Activated T-cell treated with anti-CD3 and anti-CD28 coated beads, Interleukin-2, amount 50 U/mL, for 4 hours (primary cell): Measurements from ENCODE around the gene CREB5. TPM values are rescaled to one million over a fixed set of nuclear protein-coding genes. Genes with fewer than 3 reads are reported as not detected.

Source experiments
- ATAC-seq, 2 donors: fragments of 200-7000 bp; cut with Tn5 transposase; one replicate each; pipeline ENCODE4 v1.10.0; 2021
- DNase-seq: peaks from one replicate; pipeline ENCODE4 v3.0.0-alpha.2; 2020
- H3K27me3 Mint-ChIP-seq: one replicate; pipeline ENCODE4 v1.8.0; 2021; ENCODE audit warnings: low read depth, mixed read lengths
- H3K36me3 Mint-ChIP-seq: one replicate; pipeline ENCODE4 v1.8.0; 2022; ENCODE audit warnings: mixed read lengths; ENCODE audit not compliant: insufficient read depth
- H3K4me1 Mint-ChIP-seq: one replicate; pipeline ENCODE4 v1.8.0; 2021; ENCODE audit warnings: low read depth, mixed read lengths
- H3K4me3 Mint-ChIP-seq: one replicate; pipeline ENCODE4 v1.8.0; 2021; ENCODE audit warnings: mild to moderate bottlenecking, moderate library complexity, mixed read lengths
- H3K9me3 Mint-ChIP-seq: one replicate; pipeline ENCODE4 v1.8.0; 2021; ENCODE audit warnings: mixed read lengths
- total RNA-seq, 3 donors: library from RNA; stranded (reverse); gene quantifications; one replicate each; pipeline ENCODE4 v1.2.1, GENCODE V29; 2021

Gene CREB5, protein sequence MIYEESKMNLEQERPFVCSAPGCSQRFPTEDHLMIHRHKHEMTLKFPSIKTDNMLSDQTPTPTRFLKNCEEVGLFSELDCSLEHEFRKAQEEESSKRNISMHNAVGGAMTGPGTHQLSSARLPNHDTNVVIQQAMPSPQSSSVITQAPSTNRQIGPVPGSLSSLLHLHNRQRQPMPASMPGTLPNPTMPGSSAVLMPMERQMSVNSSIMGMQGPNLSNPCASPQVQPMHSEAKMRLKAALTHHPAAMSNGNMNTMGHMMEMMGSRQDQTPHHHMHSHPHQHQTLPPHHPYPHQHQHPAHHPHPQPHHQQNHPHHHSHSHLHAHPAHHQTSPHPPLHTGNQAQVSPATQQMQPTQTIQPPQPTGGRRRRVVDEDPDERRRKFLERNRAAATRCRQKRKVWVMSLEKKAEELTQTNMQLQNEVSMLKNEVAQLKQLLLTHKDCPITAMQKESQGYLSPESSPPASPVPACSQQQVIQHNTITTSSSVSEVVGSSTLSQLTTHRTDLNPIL
- under 1 TPM; 0.37 to 0.81 (median 0.68) TPM for total RNA-seq

DNA sequence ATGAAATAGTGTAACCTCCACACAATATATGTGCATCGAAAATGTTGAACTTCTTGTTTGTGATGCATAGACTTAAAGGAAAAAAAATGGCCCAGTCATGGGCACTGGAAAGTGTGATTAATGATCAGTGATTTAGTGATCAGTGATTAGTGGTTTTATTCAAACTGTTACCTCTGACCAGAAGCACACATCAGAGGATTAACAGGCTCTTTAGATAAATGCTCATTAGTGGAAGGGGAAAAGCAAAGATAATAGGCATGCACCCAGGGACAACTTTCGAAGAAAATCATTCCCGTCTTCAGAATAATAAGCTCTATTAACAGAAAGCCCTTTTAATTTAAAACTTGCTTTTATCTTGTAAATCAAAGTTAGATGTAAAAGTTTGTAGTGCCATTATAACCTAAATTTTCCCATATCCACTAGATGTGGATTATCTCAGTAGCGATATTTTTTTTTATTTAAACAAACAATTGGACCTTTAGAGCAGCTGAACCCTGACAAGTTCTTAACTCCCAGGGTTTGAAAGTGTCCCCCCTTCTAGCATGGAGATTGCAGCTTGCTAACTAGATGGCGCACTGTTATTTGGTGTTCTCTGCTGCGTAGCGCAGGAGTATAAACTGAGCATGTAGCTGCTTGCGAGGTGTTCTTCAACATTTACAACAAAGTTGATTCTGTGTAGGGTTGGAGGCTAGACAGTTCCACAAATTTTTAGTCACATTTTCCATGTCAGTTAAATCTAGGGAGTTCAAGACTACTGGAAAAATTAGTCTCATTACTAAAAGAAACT lies at the start of gene CREB5:
TSS of gene CREB5 (plus strand) at position 643 of the 787 bp plus-strand sequence. CDS start 397 bp downstream, outside the sequence.
- no peak for ATAC-seq
- Mint-ChIP-seq H3K4me3 (no peak within 1 kb of the TSS), H3K36me3 (no peaks in the 10 kb centered on the region), H3K27me3 (peaks cover 69% of the 10 kb centered on the region), H3K9me3 (no peaks in the 10 kb centered on the region), H3K4me1 (peaks cover 28% of the 10 kb centered on the region)
- DNase-seq: no peak

DNA sequence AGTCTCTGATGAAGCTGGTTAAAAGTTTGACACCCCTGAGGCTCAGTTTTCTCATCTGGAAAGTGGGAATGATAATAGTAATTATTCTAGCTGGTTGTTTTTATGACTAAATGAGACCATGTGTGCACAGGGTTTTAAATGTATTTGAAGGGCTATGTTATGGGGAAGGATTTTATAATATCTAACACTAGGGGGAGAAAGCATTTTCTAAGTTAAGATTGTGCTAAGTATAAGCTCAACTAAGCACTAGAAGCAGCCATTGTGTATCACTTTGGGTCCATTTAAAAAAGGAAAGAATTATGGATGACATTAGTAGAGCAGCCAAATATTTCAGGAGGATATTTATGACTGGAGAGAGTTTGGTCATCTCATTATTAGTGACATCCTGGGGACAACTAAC lies 49.5 kb upstream of the CREB5 start:
- peaks cover 9% of the 10 kb centered on the region for H3K9me3 Mint-ChIP-seq
- ATAC-seq: no peak

DNA sequence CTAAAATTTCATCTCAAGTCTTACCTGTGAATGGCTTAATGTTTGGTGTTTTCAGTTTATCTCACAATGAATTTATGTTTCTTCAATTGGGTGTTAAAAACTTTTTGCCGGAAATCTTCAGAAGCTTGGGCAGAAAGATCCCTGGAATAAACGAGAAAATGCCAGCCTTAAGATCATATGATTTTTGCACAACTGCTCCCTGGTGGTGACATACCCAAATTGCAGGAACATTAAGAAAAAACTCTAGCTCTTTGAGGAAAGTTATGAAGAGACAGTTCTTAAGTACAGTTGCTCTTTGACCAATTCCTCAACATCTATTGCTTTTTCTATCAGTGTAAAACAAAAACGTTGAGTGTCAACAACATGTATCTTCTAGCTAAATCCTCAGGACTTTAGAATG lies 48.2 kb upstream of the CREB5 start:
- H3K27me3 Mint-ChIP-seq: peaks cover 6% of the 10 kb centered on the region
- H3K4me3 Mint-ChIP-seq: no peak overlapping the region
- H3K4me1 Mint-ChIP-seq: peaks cover 4% of the 10 kb centered on the region
- DNase-seq (no peak), ATAC-seq (no peak)
- H3K36me3 Mint-ChIP-seq: no peaks in the 10 kb centered on the region
- H3K9me3 Mint-ChIP-seq: peaks cover 9% of the 10 kb centered on the region

More for the DNA sequence above, 49.5 kb upstream of the CREB5 start:
- no peak overlapping the region for H3K4me3 Mint-ChIP-seq
- DNase-seq: no peak
- H3K4me1 Mint-ChIP-seq: peaks cover 4% of the 10 kb centered on the region
- peaks cover 5% of the 10 kb centered on the region for H3K27me3 Mint-ChIP-seq
- H3K36me3 Mint-ChIP-seq: no peaks in the 10 kb centered on the region

DNA sequence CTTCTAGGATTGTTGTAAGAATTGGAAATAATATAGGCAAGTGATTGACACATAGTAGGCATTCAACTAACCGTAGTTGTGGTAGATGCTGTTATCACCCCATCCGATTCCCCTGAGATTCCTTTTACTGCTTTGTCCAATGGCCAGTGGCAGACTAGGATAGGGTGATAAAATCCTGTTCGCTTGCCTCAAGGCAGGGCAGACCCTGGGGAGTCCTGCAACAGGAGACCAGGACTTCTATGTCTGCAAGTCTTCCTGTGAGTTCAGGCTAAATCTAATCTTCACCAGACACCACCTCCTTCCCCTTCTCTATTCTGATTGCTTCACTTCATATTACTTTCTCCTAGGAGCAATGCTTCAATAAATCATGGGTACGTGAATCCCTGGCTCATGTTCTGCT lies 42.8 kb upstream of the CREB5 start:
- Mint-ChIP-seq H3K9me3 (peaks cover 6% of the 10 kb centered on the region), H3K4me1 (no peaks in the 10 kb centered on the region), H3K27me3 (peaks cover 17% of the 10 kb centered on the region)

DNA sequence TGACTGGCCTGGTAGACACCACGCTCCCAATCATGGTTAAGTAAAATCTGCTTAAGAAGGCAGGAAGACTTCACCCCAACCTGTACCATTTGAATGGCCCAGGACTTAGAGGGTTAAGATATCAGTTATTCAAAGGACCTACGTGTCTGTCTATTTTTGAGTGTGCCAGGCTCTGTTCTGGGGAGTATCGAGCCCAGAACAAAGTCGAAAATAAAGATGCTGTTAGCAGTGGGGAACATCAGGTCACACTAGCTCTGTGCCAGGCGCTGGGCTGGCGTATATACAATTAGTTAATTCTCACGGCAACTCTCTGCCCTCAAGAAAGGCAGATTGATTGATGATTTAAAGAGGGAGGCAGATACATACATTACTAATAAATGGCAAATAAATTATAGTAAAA lies 40.5 kb upstream of the CREB5 start:
- DNase-seq (no peak), ATAC-seq (no peak)
- Mint-ChIP-seq H3K9me3 (no peaks in the 10 kb centered on the region), H3K4me1 (no peaks in the 10 kb centered on the region), H3K4me3 (no peak overlapping the region), H3K36me3 (no peaks in the 10 kb centered on the region), H3K27me3 (peaks cover 14% of the 10 kb centered on the region)

More for the DNA sequence above, 42.8 kb upstream of the CREB5 start:
- DNase-seq (no peak), ATAC-seq (no peak)
- Mint-ChIP-seq H3K36me3 (no peaks in the 10 kb centered on the region), H3K4me3 (no peak overlapping the region)

DNA sequence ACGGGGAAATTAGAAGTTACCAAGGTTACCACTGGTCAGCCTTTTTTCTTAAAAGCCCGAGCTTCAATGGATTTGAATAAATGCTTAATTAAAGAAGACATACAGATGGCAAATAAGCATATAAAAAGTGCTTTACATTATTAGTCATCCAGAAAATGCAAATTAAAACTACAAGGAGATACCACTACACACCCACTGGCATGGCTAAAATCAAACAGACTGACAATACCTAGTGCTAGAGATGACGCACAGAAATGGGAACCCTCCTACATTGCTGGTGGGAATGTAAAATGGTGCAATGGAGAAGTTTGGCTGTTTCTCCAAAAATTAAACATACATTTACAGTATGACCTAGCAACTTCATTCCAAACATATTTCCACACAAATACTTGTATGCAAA lies 38.3 kb upstream of the CREB5 start:
- no peaks in the 10 kb centered on the region for H3K4me1 Mint-ChIP-seq
- H3K27me3 Mint-ChIP-seq: peaks cover 12% of the 10 kb centered on the region
- ATAC-seq: no peak
- DNase-seq: no peak
- H3K9me3 Mint-ChIP-seq: no peaks in the 10 kb centered on the region
- no peak overlapping the region for H3K4me3 Mint-ChIP-seq
- no peaks in the 10 kb centered on the region for H3K36me3 Mint-ChIP-seq

DNA sequence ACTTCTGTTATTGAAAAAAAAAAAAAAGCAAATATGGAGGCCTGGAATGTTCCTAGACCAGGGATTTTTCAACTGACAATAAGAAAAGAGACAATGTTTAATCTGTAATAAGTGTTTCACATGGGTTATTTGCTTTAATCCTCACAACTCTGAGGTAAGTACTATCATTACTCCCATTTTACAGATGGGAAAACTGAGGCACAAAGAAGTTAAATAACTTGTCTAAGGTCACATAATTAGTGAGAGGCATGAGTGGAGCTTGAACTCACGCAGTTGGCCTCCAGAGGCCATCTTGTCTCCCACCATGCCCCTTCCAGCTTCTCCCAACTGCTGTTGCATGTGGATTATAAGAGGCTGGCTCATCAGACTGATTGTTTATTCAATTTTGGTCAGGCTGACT lies 36.6 kb upstream of the CREB5 start:
- Mint-ChIP-seq H3K4me3 (no peak overlapping the region), H3K9me3 (no peaks in the 10 kb centered on the region), H3K36me3 (no peaks in the 10 kb centered on the region), H3K27me3 (peaks cover 14% of the 10 kb centered on the region), H3K4me1 (no peaks in the 10 kb centered on the region)
- no peak for ATAC-seq
- DNase-seq: no peak

DNA sequence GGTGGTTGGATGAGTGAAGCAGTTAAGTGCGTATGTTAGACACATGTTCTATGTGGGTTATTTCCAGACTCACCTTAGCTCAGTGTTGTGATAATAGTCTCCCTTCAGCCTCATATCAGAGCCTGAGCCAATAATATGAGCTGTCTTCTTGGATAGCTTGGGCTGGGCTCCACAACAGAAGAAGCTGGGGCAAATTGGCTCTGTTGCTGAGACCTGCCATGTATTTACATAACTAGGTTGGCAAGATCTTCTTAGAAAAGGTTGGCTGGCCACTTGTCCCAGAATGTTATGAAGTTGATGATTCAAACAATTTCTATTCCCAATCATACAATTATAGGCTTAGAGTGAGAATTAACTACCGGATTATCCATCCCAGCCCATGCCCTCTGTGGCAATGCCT lies 35.7 kb upstream of the CREB5 start:
- Mint-ChIP-seq H3K36me3 (no peaks in the 10 kb centered on the region), H3K4me1 (no peaks in the 10 kb centered on the region), H3K4me3 (no peak overlapping the region), H3K9me3 (no peaks in the 10 kb centered on the region), H3K27me3 (peaks cover 15% of the 10 kb centered on the region)
- no peak for ATAC-seq
- DNase-seq: no peak

DNA sequence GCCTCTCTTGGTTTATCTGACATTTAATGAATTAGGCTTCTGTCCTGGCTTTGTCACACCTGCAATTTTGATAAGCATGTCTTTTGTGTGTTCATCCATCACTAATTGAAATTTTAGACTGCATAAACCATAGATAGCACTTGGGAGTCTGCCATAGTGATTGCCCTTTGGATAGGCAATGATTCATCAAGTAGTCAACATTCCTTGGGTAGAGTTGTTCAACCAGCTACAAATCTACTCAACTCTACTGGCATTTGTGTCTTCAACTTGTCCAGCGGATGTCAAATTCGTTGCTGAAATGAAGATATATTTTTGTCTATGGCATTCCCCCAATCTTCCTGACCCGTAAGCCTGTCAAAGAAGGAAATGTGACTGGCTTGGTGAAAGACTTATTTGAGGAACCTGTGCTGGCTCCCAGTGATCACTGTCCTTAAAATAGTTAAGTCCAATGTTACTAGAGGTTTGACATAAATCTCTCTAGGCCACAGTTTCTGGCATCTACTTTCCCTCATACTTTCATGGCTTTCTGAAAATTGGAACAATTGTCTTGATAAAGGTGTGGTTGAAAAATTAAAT lies 33.7 kb upstream of the CREB5 start:
- ATAC-seq: no peak
- no peaks in the 10 kb centered on the region for H3K9me3 Mint-ChIP-seq
- no peaks in the 10 kb centered on the region for H3K4me1 Mint-ChIP-seq
- no peak overlapping the region for H3K4me3 Mint-ChIP-seq
- peaks cover 10% of the 10 kb centered on the region for H3K27me3 Mint-ChIP-seq
- no peaks in the 10 kb centered on the region for H3K36me3 Mint-ChIP-seq
- DNase-seq: no peak

DNA sequence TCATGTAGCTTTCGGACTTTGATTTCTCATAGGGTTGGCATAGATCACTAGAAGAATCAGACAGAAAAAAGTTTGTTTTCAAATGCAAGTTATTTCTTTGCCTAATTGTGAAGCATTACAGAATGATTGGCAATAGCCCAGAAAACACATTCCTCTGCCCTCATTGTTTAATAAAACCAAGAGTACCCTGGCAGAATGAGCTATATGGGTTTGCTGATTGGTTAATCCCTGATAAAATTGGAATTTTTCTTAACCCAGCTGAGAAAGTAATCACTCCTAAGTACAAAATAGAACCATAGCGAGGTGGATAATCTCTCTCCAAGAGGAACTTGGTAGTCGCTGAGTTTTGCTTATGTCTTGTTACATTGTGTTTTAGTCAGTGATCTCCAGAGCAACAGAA lies 30.9 kb upstream of the CREB5 start:
- Mint-ChIP-seq H3K36me3 (no peaks in the 10 kb centered on the region), H3K27me3 (peaks cover 10% of the 10 kb centered on the region), H3K9me3 (no peaks in the 10 kb centered on the region), H3K4me3 (no peak overlapping the region), H3K4me1 (no peaks in the 10 kb centered on the region)
- no peak for DNase-seq
- ATAC-seq: no peak

DNA sequence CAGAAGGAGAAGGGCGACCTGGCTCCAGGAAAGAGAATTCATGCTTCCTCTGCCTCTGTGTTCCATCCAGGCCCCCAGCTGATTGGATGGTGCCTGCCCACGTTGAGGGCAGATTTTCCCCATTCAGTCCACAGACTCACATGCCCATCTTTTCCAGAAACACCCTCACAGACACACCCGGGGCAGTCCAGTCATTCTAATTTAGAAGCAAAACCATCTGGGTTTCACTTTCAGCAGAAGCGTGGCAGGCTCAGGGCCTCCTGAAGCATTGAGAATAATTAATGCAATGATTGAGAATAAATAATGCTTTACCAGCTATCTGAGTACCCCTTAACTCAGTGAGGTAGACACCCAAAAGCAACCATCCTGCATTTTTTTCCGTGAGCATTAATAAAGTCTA lies 30.2 kb upstream of the CREB5 start:
- peaks cover 12% of the 10 kb centered on the region for H3K27me3 Mint-ChIP-seq
- H3K36me3 Mint-ChIP-seq: no peaks in the 10 kb centered on the region
- ATAC-seq (no peak), DNase-seq (no peak)
- no peak overlapping the region for H3K4me3 Mint-ChIP-seq
- H3K9me3 Mint-ChIP-seq: no peaks in the 10 kb centered on the region
- H3K4me1 Mint-ChIP-seq: no peaks in the 10 kb centered on the region

DNA sequence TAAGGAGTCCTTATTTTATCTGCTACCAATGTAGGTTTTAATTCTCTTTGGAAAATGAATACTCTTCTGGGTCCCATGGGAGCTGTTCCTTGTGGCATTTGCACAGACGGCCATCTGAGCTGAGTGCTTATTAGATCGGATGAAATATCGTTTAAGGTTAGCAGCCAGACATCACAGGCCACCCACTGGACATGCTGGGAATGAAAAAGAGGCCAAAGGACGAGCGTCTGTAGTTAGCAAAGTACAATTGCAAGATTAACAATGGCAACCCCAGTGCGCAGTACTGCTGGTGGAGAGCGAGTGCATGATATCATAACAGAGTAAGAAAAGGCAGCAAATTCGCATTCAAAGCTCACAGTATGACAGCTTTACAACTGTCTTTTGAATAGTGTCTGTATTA lies 28.3 kb upstream of the CREB5 start:
- H3K9me3 Mint-ChIP-seq: no peaks in the 10 kb centered on the region
- DNase-seq (no peak), ATAC-seq (no peak)

DNA sequence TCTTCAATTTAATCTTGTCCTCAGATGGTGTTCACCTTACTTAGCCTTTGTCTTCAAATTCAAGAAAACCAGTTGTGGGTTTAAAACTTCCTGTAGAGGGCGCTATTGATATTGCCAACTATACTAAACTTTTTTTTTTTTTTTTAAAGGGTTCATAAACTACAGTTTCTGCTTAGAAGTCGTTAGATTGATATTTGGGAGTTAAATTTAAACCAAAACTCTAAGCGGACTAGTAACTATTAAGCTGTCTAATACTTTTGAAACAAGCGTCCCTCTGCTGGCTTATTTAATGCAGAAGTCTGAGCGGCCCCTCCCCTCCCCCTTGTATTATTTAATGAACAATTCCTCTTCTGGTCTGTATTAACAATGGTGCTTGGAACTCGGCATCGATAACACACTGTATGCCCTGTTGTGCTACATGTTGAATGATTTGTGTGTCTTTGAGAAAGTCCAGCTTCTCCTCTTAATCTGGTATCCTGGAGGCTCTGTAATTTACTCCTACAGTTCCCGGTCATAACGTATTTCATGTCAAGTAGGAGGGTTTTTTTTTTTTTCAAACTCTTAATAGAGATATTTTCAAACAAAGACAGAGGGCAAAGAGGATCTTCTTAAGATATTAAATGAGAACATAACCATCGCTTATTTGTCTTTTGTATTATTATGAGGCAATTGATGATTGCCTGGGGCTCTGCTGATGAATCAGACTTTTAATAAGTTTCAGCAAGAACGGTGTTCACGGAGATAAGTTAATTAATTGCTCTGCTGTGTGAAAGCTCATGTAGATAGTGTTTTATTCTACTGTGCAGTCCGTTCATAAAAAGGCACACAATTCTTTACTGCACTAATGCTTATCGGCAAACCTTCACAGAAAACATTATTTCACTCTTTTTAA lies 22.6 kb upstream of the CREB5 start:
- Mint-ChIP-seq H3K27me3 (peaks cover 27% of the 10 kb centered on the region), H3K4me1 (no peaks in the 10 kb centered on the region), H3K4me3 (no peak overlapping the region), H3K36me3 (no peaks in the 10 kb centered on the region), H3K9me3 (no peaks in the 10 kb centered on the region)
- DNase-seq: no peak
- ATAC-seq: no peak

More for the DNA sequence above, 28.3 kb upstream of the CREB5 start:
- Mint-ChIP-seq H3K36me3 (no peaks in the 10 kb centered on the region), H3K4me1 (no peaks in the 10 kb centered on the region), H3K4me3 (no peak overlapping the region), H3K27me3 (peaks cover 16% of the 10 kb centered on the region)

DNA sequence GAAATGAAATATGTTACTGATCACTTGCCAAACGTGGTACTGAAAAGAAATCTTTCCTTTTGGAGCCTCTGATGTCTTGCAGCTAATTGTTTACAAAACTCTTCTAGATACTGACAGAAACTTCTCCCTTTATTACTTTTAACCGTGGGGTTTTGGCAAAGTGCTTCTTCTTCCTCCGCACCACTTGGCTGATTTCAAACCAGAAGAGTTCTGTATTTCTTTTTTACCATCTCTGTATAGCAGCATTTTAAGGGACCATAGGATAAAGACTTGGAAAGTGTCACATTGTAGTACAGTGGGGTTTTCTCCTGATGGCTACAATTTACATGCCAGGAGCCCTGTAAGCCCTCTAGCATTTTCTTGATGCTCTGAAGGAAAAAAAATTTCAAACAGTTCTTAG lies 21.9 kb upstream of the CREB5 start:
- peaks cover 29% of the 10 kb centered on the region for H3K27me3 Mint-ChIP-seq
- no peaks in the 10 kb centered on the region for H3K4me1 Mint-ChIP-seq
- no peak overlapping the region for H3K4me3 Mint-ChIP-seq
- no peak for ATAC-seq
- no peaks in the 10 kb centered on the region for H3K9me3 Mint-ChIP-seq
- DNase-seq: no peak
- H3K36me3 Mint-ChIP-seq: no peaks in the 10 kb centered on the region
